HepG2 (cell line): ENCODE data around the gene VAC14. TPM values are rescaled to one million over a fixed set of nuclear protein-coding genes. Genes with fewer than 3 reads are reported as not detected.

Experiments used
- ATAC-seq: fragments of 200-7000 bp; cut with Tn5 transposase; 3 replicates; pipeline ENCODE4 v1.9.1; 2020; ENCODE audit warnings: mild to moderate bottlenecking, moderate library complexity
- BruUV-seq: library from RNA; stranded (reverse); fragments of 400-500 nt; replicated peaks from 2 replicates; lab custom pipeline; 2021; lab: Mats Ljungman, UMichigan
- CTCF ChIA-PET: fragments of 300-600 bp; formaldehyde crosslinking; extraction: SDS; loops from one replicate; lab custom pipeline; 2021; ENCODE audit warnings: low total read pairs, inconsistent platforms, low intra/inter-chr PET ratio; lab: Yijun Ruan, JAX
- POLR2A ChIA-PET: fragments of 350-600 bp; sonication (Branson Sonifier 250); formaldehyde crosslinking; loops from one replicate; lab custom pipeline; 2020; ENCODE audit warnings: antibody characterized with exemption, inconsistent platforms; lab: Yijun Ruan, JAX
- DNase-seq: peaks from one replicate; pipeline ENCODE4 v3.0.0-alpha.2; 2015; ENCODE audit warnings: low spot score
- FAIRE-seq: peaks from 3 replicates; lab custom pipeline; 2011; peaks lifted over from hg19 to GRCh38; lab: Jason Lieb, UNC
- H2AFZ ChIP-seq: one replicate; pipeline ENCODE4 v1.6.1; 2011; ENCODE audit warnings: low read length, inconsistent platforms
- H3K27ac ChIP-seq: fragments of 300-600 bp; 3 replicates; pipeline ENCODE4 v1.8.0; 2011; ENCODE audit warnings: mixed run types, mild to moderate bottlenecking, mixed read lengths, low read length, inconsistent platforms; ENCODE audit not compliant: insufficient read depth; ENCODE audit errors: extremely low read length
- H3K27me3 ChIP-seq, 2 experiments: fragments of 200-600 bp in 1 of 2; 2 replicates in 1 of 2; 3 replicates in 1 of 2; pipeline versions ENCODE4 v1.6.0 to v1.8.0; 2011; ENCODE audit warnings: low read length in 2 of 2, mild to moderate bottlenecking in 2 of 2, moderate library complexity in 2 of 2, inconsistent platforms in 1 of 2; ENCODE audit not compliant: insufficient read depth in 2 of 2, control insufficient read depth in 1 of 2
- H3K36me3 ChIP-seq, 2 experiments: fragments of 200-600 bp in 1 of 2; replicated peaks in 1 of 2; 2 replicates in 1 of 2; 3 replicates in 1 of 2; pipeline versions ENCODE4 v1.5.1 to v1.8.0; 2011; ENCODE audit warnings: low read length in 2 of 2, inconsistent platforms in 1 of 2; ENCODE audit not compliant: insufficient read depth in 2 of 2, control insufficient read depth in 1 of 2
- H3K4me1 ChIP-seq: 2 replicates; pipeline ENCODE4 v1.5.1; 2012; ENCODE audit warnings: low read length, inconsistent platforms; ENCODE audit not compliant: insufficient read depth
- H3K4me2 ChIP-seq: 2 replicates; pipeline ENCODE4 v1.6.0; 2011; ENCODE audit warnings: low read depth, low read length, inconsistent platforms
- H3K4me3 ChIP-seq, 3 experiments: fragments of 200-600 bp in 1 of 3; sonication (generic), shearing (Covaris generic) in 1 of 3; replicated peaks in 1 of 3; 2 replicates each; pipeline ENCODE4 v1.5.1; 2011 to 2016; ENCODE audit warnings: low read length in 3 of 3, inconsistent platforms in 2 of 3, low read depth in 2 of 3, mild to moderate bottlenecking in 2 of 3, control low read depth in 1 of 3, mixed read lengths in 1 of 3; ENCODE audit not compliant: insufficient read depth in 1 of 3
- H3K79me2 ChIP-seq: one replicate; pipeline ENCODE4 v1.6.1; 2011; ENCODE audit warnings: low read length, inconsistent platforms; ENCODE audit not compliant: insufficient read depth
- H3K9ac ChIP-seq: 2 replicates; pipeline ENCODE4 v1.6.0; 2011; ENCODE audit warnings: mild to moderate bottlenecking, low read depth, low read length, inconsistent platforms; ENCODE audit not compliant: insufficient read depth
- H3K9me3 ChIP-seq: 2 replicates; pipeline ENCODE4 v1.5.1; 2012; ENCODE audit warnings: mild to moderate bottlenecking, low read length
- H4K20me1 ChIP-seq: 2 replicates; pipeline ENCODE4 v1.6.0; 2011; ENCODE audit warnings: inconsistent platforms, mild to moderate bottlenecking, low read length, moderate library complexity; ENCODE audit not compliant: insufficient read depth
- ASH2L ChIP-seq: fragments of 300-600, 200-600 bp; sonication (generic); IDR thresholded peaks from 2 replicates; pipeline ENCODE4 v1.7.0; 2017; ENCODE audit warnings: low read depth, mild to moderate bottlenecking, moderate library complexity, mixed read lengths, low read length; ENCODE audit not compliant: insufficient read length
- BORCS8-MEF2B ChIP-seq: sonication (generic); formaldehyde crosslinking; IDR thresholded peaks from 2 replicates; pipeline ENCODE4 v1.8.0; 2022; ENCODE audit warnings: mild to moderate bottlenecking, missing genetic modification reagents
- HNRNPL ChIP-seq: fragments of 200-400 bp; formaldehyde crosslinking; IDR thresholded peaks from 2 replicates; pipeline ENCODE4 v1.6.1; 2017; ENCODE audit warnings: mild to moderate bottlenecking, low read depth, low read length
- MTA1 ChIP-seq: sonication (generic); formaldehyde crosslinking; IDR thresholded peaks from 2 replicates; pipeline ENCODE4 v1.4.0; 2020; ENCODE audit warnings: missing genetic modification reagents, mild to moderate bottlenecking, borderline replicate concordance
- MTF2 ChIP-seq: sonication (generic); formaldehyde crosslinking; IDR thresholded peaks from 2 replicates; pipeline ENCODE4 v1.5.0; 2020; ENCODE audit warnings: missing genetic modification reagents, borderline replicate concordance
- POLR2AphosphoS2 ChIP-seq: IDR thresholded peaks from 2 replicates; pipeline ENCODE4 v1.6.1; 2011; ENCODE audit warnings: low read depth, low read length, improper control_type of control experiment
- SMAD1 ChIP-seq: sonication (generic); formaldehyde crosslinking; IDR thresholded peaks from 2 replicates; pipeline ENCODE4 v1.4.0; 2020; ENCODE audit warnings: missing genetic modification reagents, low read depth, mild to moderate bottlenecking, borderline replicate concordance
- ZNF24 ChIP-seq: fragments of 450-650 bp; IDR thresholded peaks from 2 replicates; pipeline ENCODE4 v1.6.1; 2017; ENCODE audit warnings: antibody characterized with exemption, mild to moderate bottlenecking
- ZNF350 ChIP-seq: sonication (generic); formaldehyde crosslinking; IDR thresholded peaks from 2 replicates; pipeline ENCODE4 v1.4.0; 2020; ENCODE audit warnings: mild to moderate bottlenecking, low read depth, missing genetic modification reagents, borderline replicate concordance
- ZNF768 ChIP-seq: sonication (generic); formaldehyde crosslinking; IDR thresholded peaks from 2 replicates; pipeline ENCODE4 v1.4.0; 2020; ENCODE audit warnings: missing genetic modification reagents
- WGBS: methylation state at CpG from one replicate; pipeline ENCODE4 v1.1.6; 2017; ENCODE audit warnings: low lambda C conversion rate; 5-methylcytosine and 5-hydroxymethylcytosine counted together
- in situ Hi-C: cut with HindIII; loops from 2 replicates; pipeline ENCODE4 v1.10.0; 2017; ENCODE audit warnings: low pct_unique_long_range_greater_than_20kb; ENCODE audit not compliant: extremely low pct_ligation_motif_present
- intact Hi-C: fragments of 100-400 bp; cut with micrococcal nuclease; formaldehyde crosslinking; loops from one replicate; pipeline ENCODE4 v1.10.0; 2022; ENCODE audit not compliant: unreplicated experiment
- polyA plus RNA-seq, 8 experiments: library from polyadenylated mRNA; depleted of rRNA in 3 of 8; stranded (reverse) in 7 of 8; unstranded in 1 of 8; fragments of >200 nt; fragmentation: Illumina TruSeq in 4 of 8; extraction: Trizol in 4 of 8; gene quantifications; 2 replicates each; pipeline versions ENCODE4 v1.2.1 to v1.2.3, GENCODE V29; 2011 to 2016; ENCODE audit warnings: low read depth in 4 of 8, missing spikeins in 1 of 8, mixed read lengths in 1 of 8; ENCODE audit not compliant: insufficient read depth in 1 of 8
- total RNA-seq, 5 experiments: library from RNA; depleted of rRNA; stranded (reverse); fragments of >200 nt; fragmentation: Illumina TruSeq; extraction: Trizol; gene quantifications; 2 replicates each; pipeline ENCODE4 v1.2.3, GENCODE V29; 2016; ENCODE audit warnings: low read depth in 1 of 5

VAC14 gene
- total and polyA plus RNA-seq, 2 of the 13 experiments (the other 11 are each of a cell fraction or from before 2014, with no cell fraction given), result 23.5 to 24.6 TPM

DNA sequence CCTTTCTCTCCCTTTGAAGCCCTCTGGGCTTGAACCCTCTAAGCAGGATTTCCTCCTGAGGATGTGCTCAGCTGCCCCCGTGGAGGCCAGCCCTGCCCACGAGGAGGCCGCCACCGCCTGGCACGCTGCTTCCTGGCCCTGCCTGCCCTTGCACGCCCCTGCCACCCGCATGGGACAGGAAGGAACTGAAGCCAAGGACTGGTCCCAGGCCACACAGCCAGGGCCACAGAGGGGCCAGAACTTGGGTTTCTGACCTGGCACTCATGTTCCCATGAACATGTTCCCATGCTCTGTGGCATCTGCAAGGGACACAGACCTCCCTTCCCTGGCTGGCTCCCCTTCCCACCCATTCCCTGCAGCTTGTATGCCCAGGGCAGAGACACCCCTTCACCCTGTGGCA is 91.0 kb downstream of the VAC14 start:
- FAIRE-seq (no peak), DNase-seq (no peak), ATAC-seq (no peak)
- no peaks in the 10 kb centered on the region for H3K79me2 ChIP-seq
- 98% methylated on average over 7 of the region's 7 CpGs for WGBS
- H3K27me3 ChIP-seq, result no peaks in the 10 kb centered on the region
- CTCF ChIA-PET, result no interaction called here
- intact Hi-C loops (loop anchor here (1.0 kb wide), 1 partner anchor 48 kb away; no protein-coding TSS in a partner anchor), in situ Hi-C loops (no loop called here)
- no peak overlapping the region for H3K4me3 ChIP-seq
- peaks cover 64% of the 10 kb centered on the region for H3K4me1 ChIP-seq
- TF ChIP-seq ZNF350 (CRISPR knock-in tag), result 0 out of 2 replicates have a peak, but pooled peaks have one; percentile 34
- TF ChIP-seq SMAD1 (CRISPR knock-in tag), result peak; percentile 68; the same call in 1 of the 2 replicates
- peak; percentile 30; the same call in 1 of the 2 replicates for TF ChIP-seq ZNF768 (CRISPR knock-in tag)
- TF ChIP-seq MTF2 (CRISPR knock-in tag), result no peak
- no peak for TF ChIP-seq POLR2AphosphoS2
- 0 out of 2 replicates have a peak, but pooled peaks have one; percentile 55 for TF ChIP-seq HNRNPL
- peak; percentile 53 for TF ChIP-seq BORCS8-MEF2B (CRISPR knock-in tag)
- no peak for TF ChIP-seq ZNF24
- TF ChIP-seq ASH2L, result no peak
- 0 out of 2 replicates have a peak, but pooled peaks have one; percentile 18 for TF ChIP-seq MTA1 (CRISPR knock-in tag)
- H3K4me2 ChIP-seq, result no peak overlapping the region
- peaks cover 0 to 5% of the 10 kb centered on the region in 2 experiments; a peak in 1 of 5 replicates for H3K36me3 ChIP-seq
- H3K9me3 ChIP-seq, result no peaks in the 10 kb centered on the region
- H4K20me1 ChIP-seq, result no peaks in the 10 kb centered on the region
- no peak overlapping the region for H3K9ac ChIP-seq
- POLR2A ChIA-PET, result interaction anchor here (1.3 to 3.9 kb wide), 4 partner anchors 14 to 36 kb away, joined by 5 to 69 read pairs (median 10); no protein-coding TSS in a partner anchor
- no TSS peak for BruUV-seq
- H2AFZ ChIP-seq, result no peak overlapping the region
- H3K27ac ChIP-seq, result peak overlapping the region; percentile 9
